Eye (tissue), 1 donor: Measurements from ENCODE around the gene TAS2R19.
"Not testable (repeated sequence)": the region's sequence is repeated elsewhere in the genome, so short reads cannot be mapped to it uniquely, and the experiment has no call there.

Source experiments
- DNase-seq: peaks from one replicate; pipeline ENCODE4 v3.0.0-alpha.2; 2015

The TAS2R19 gene

GRCh38 chr12:11022520-11022919 is at the start of gene TAS2R19:
Gene TAS2R19 (minus strand): TSS chr12:11022620. CDS start chr12:11022571, 49 bp downstream.
- no peak for DNase-seq

GRCh38 chr12:11071414-11071813 is 49.0 kb upstream of the TAS2R19 start:
- DNase-seq: no peak

- DNase-seq: no peak
These were observed 48.6 kb upstream of the TAS2R19 start for GRCh38 chr12:11070999-11071398.

- DNase-seq: no peak
These were observed 47.5 kb upstream of the TAS2R19 start for GRCh38 chr12:11069854-11070365.

GRCh38 chr12:11067514-11067913 is 45.1 kb upstream of the TAS2R19 start:
- no peak for DNase-seq

- DNase-seq: not testable (repeated sequence)
These were observed 39.8 kb upstream of the TAS2R19 start, which contains the start of gene TAS2R46 for GRCh38 chr12:11062194-11062593. Gene TAS2R46 (minus strand): TSS chr12:11062294. CDS start chr12:11062294, 0 bp downstream.

GRCh38 chr12:11059784-11060183 is 37.4 kb upstream of the TAS2R19 start:
- no peak for DNase-seq

- no peak for DNase-seq
These were observed 36.6 kb upstream of the TAS2R19 start for GRCh38 chr12:11059041-11059440.

GRCh38 chr12:11055306-11055705 is 32.9 kb upstream of the TAS2R19 start:
- no peak for DNase-seq

- not testable (repeated sequence) for DNase-seq
These were observed 27.5 kb upstream of the TAS2R19 start for GRCh38 chr12:11049806-11050531.

GRCh38 chr12:11041366-11041765 is 18.9 kb upstream of the TAS2R19 start:
- DNase-seq: not testable (repeated sequence)

GRCh38 chr12:11040162-11040561 is 17.7 kb upstream of the TAS2R19 start:
- no peak for DNase-seq

GRCh38 chr12:11039171-11039570 is 16.8 kb upstream of the TAS2R19 start:
- DNase-seq: no peak

GRCh38 chr12:11033959-11034358 is 11.5 kb upstream of the TAS2R19 start:
- not testable (repeated sequence) for DNase-seq

- DNase-seq: no peak
These were observed 8.9 kb upstream of the TAS2R19 start, which contains the start of gene TAS2R31 for GRCh38 chr12:11031307-11031706. Gene TAS2R31 (minus strand): TSS chr12:11031407. CDS start chr12:11031335, 72 bp downstream.

- DNase-seq: no peak
These were observed 3.7 kb upstream of the TAS2R19 start for GRCh38 chr12:11026118-11026517.

GRCh38 chr12:11023387-11023786 is 967 bp upstream of the TAS2R19 start:
- no peak for DNase-seq

- DNase-seq: no peak
These were observed 5.5 kb downstream of the TAS2R19 start for GRCh38 chr12:11016937-11017336.

GRCh38 chr12:11015775-11016430 is 6.5 kb downstream of the TAS2R19 start:
- no peak for DNase-seq

GRCh38 chr12:11014234-11014633 is 8.2 kb downstream of the TAS2R19 start:
- DNase-seq: no peak

GRCh38 chr12:11007608-11008007 is 14.8 kb downstream of the TAS2R19 start:
- DNase-seq: no peak

GRCh38 chr12:10998204-10998603 is 24.2 kb downstream of the TAS2R19 start, which contains the start of gene TAS2R20:
Gene TAS2R20 (minus strand): TSS chr12:10998304. CDS start chr12:10997875, 429 bp downstream.
- DNase-seq: no peak

GRCh38 chr12:10994307-10994706 is 28.1 kb downstream of the TAS2R19 start:
- no peak for DNase-seq

- DNase-seq: no peak
These were observed 33.3 kb downstream of the TAS2R19 start for GRCh38 chr12:10989107-10989506.
